Fibroblast of pulmonary artery (primary cell): Measurements from ENCODE around the gene SNED1.

ENCODE experiments used
- DNase-seq: peaks from one replicate; pipeline ENCODE4 v3.0.0-alpha.2; 2010; ENCODE audit warnings: low read depth
- H3K4me3 ChIP-seq: replicated peaks from 2 replicates; pipeline ENCODE4 v1.5.1; 2011; ENCODE audit warnings: low read depth, mild to moderate bottlenecking, control low read depth, low read length, moderate library complexity
- TF ChIP-seq, protein P1 (sequence below): IDR thresholded peaks from 2 replicates; pipeline ENCODE4 v1.5.1; 2011; ENCODE audit warnings: mild to moderate bottlenecking, control low read depth, low read length, inconsistent platforms; ENCODE audit errors: missing control alignments

The SNED1 gene

DNA sequence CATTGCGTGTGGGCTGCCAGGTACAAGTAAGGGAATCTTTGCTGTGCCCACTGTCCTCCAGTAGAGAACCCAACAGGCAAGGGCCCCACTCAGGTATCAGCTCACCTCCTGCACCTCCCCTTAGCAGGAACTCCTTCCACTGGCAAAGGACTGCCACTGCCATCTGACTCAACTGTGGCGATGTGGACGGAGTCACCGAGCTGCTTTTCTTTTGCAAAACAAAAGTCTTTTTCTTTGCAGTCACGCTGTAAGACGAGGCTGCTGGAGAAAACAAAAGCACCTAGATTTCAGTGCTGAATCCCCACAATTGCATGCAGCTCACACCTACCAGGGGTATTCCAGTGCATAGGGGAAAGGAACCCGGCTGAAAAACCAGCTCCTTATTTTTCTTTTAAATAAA, 95.8 kb downstream of the SNED1 start:
- DNase-seq: no peak
- no peak overlapping the region for H3K4me3 ChIP-seq
- TF ChIP-seq, protein P1, sequence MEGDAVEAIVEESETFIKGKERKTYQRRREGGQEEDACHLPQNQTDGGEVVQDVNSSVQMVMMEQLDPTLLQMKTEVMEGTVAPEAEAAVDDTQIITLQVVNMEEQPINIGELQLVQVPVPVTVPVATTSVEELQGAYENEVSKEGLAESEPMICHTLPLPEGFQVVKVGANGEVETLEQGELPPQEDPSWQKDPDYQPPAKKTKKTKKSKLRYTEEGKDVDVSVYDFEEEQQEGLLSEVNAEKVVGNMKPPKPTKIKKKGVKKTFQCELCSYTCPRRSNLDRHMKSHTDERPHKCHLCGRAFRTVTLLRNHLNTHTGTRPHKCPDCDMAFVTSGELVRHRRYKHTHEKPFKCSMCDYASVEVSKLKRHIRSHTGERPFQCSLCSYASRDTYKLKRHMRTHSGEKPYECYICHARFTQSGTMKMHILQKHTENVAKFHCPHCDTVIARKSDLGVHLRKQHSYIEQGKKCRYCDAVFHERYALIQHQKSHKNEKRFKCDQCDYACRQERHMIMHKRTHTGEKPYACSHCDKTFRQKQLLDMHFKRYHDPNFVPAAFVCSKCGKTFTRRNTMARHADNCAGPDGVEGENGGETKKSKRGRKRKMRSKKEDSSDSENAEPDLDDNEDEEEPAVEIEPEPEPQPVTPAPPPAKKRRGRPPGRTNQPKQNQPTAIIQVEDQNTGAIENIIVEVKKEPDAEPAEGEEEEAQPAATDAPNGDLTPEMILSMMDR: no peak

- no peak overlapping the region for H3K4me3 ChIP-seq
- no peak for DNase-seq
- TF ChIP-seq, protein P1: no peak
These were observed 96.6 kb downstream of the SNED1 start for GRCh38 chr2:241094924-241095420.

GRCh38 chr2:241095594-241096290, 97.3 kb downstream of the SNED1 start:
- H3K4me3 ChIP-seq: no peak overlapping the region
- no peak for DNase-seq
- TF ChIP-seq, protein P1: no peak

DNA sequence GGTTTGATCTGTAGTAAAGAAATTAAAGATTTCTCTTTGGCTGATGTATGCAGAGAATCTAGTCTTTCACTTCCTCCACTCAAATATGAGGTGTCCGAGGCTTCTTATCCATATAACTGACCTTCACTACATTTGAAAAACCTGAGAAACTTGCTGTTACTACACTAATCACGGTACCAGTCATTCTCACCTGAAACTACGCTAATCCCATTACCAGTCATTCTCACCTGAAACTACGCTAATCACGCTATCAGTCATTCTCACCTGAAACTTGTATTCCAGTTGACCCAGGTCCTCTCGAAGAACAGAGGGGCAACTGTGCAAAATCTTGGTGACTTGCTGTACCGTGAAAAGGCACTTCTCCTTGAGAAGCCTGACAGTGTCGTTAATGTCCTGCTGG, 98.6 kb downstream of the SNED1 start:
- TF ChIP-seq, protein P1: no peak
- no peak overlapping the region for H3K4me3 ChIP-seq
- DNase-seq: no peak

- TF ChIP-seq, protein P1: no peak
- H3K4me3 ChIP-seq: no peak overlapping the region
- DNase-seq: no peak
These were observed 100.8 kb downstream of the SNED1 start for GRCh38 chr2:241099246-241099645.

DNA sequence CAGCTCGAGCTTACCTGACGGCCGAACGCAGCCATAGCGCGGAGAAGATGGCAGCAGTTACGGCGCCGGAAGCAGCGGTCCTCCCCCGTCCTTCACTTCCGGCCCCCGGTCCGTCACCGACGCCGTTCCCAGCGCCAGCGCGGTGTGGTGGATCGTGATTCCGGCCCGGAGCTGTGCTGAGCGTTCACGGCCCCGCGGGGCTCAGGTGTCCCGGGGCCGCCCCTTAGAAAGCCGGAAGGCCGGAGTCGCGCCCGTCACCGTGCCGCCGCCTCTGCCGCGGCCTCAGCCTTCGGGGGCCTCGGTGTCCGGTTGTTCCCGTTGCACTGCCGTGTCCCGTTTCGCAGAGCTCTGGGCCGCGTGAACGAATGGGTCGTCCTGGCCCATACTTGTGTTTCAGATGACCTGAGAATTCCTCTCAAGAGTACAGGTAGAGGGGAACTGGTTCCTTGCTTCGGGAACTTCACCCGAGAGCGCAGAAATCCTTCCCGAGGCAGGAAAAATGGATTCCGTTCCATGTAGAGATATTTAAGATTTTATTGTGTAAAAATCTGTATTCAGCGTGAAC, 103.9 kb downstream of the SNED1 start, which contains the start of gene MTERF4:
MTERF4 (minus strand) TSS at position 49 of the 565 bp plus-strand sequence; CDS start at position 35, 14 bp downstream.
- peak; percentile 82 for DNase-seq
- peak within 1 kb of the TSS; percentile 93 for H3K4me3 ChIP-seq
- TF ChIP-seq, protein P1: no peak
